HG02840 (cell line): ENCODE results near the gene SESN3.

Experiments used
- ATAC-seq: cut with Tn5 transposase; IDR thresholded peaks from one replicate; pipeline ENCODE4 v1.9.1; 2021; ENCODE audit warnings: mild to moderate bottlenecking, moderate library complexity, moderate number of reproducible peaks; ENCODE audit not compliant: unreplicated experiment, low FRiP score

Gene SESN3

GRCh38 chr11:95135880-95136279 lies 95.1 kb downstream of the SESN3 start:
- no peak for ATAC-seq

DNA sequence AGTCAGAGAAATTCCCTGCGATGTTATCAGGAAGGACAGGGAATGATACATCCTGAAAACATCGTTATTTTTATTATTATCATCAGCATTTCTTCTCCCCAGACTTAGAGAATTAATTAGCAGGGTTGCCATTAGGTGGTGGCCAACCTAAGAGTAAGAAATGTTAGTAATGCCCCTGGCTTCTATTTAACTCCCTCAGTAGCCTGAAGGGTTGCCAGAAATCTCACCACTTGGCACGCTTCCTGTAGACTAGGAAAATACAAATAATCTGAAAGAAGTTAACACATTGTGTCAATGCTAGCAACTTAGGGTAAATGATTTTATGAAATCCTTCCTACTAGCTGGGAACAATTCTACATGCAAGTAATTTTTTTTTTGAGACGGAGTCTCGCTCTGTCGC lies 95.8 kb downstream of the SESN3 start:
- ATAC-seq, result no peak

GRCh38 chr11:95134491-95134890 lies 96.5 kb downstream of the SESN3 start:
- ATAC-seq, result no peak

- ATAC-seq, result no peak
These were observed 98.0 kb downstream of the SESN3 start for GRCh38 chr11:95132956-95133355.

DNA sequence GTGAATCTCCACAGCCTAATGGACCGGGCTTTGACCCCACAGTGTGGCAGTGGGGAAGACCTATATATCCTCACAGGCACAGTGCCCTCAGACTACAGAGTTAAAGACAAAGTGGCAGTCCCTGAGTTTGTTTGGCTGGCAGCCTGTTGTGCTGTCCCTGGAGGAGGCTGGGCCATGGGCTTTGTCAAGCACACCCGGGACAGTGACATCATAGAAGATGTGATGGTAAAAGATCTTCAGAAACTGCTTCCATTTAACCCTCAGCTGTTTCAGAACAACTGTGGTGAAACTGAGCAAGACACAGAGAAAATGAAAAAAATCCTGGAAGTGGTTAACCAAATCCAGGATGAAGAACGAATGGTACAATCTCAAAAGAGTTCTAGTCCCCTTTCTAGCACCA lies 102.4 kb downstream of the SESN3 start:
- no peak for ATAC-seq

DNA sequence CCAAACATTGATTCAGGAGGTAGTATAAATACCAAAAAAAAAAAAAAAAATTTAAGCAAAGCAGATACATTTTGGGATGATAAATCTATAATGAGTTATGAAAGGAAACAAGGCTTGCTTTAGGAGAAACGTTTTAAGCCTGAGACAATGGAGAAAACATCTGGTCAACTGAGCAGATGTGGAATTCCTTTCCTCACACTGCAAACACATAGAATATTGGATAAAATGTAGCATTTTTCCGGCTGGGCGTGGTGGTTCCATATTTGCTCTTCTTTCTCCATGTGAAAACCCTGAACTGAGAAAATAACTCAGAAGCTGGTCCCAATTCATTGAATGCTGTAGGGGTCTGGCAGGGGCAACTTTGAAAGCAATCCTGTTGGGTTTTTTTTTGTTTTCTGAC lies 107.4 kb downstream of the SESN3 start:
- ATAC-seq, result no peak

GRCh38 chr11:95121698-95122097 lies 109.3 kb downstream of the SESN3 start:
- ATAC-seq, result no peak

DNA sequence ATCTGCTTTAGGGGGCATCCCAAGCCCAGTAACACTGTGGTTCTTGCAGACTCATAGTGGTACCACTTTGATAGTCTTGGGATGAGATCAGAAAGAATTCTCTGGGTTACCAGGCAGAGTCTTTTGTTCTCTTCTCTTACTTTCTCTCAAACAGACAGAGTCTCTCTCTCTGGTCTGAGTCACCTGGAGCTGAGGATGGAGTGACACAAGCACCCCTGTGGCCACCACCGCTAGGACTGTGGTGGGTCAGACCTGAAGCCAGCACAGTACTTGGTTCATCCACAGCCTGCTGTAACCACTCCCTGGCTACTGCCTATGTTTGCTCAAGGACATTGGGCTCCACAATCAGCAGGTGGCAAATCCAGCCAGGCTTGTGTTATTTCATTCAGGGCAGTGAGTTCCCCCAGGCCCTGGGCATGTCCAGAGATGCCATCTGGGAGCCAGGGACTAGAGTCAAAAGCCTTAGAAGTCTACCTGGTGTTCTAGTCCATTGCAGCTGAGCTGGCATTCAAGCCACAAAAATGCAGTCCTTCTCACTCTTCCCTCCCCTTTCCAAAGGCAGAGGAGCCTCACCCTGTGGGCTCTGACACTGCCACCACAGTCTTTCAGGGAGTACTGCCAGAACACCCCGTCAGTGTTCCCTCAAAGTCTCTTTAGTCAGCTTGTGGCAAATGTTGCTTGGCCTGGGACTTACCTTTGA lies 111.5 kb downstream of the SESN3 start:
- no peak for ATAC-seq

GRCh38 chr11:95115597-95115996 lies 115.4 kb downstream of the SESN3 start:
- ATAC-seq, result no peak
